ENCODE data around the gene RFESD. TPM values are rescaled to one million over a fixed set of nuclear protein-coding genes. Genes with fewer than 3 reads are reported as not detected.

The RFESD gene
- total and polyA plus RNA-seq, 10 of the 15 experiments (the other 5 are each of a cell fraction or from before 2014, with no cell fraction given), result 1.9 to 14.7 (median 4.9) TPM

DNA sequence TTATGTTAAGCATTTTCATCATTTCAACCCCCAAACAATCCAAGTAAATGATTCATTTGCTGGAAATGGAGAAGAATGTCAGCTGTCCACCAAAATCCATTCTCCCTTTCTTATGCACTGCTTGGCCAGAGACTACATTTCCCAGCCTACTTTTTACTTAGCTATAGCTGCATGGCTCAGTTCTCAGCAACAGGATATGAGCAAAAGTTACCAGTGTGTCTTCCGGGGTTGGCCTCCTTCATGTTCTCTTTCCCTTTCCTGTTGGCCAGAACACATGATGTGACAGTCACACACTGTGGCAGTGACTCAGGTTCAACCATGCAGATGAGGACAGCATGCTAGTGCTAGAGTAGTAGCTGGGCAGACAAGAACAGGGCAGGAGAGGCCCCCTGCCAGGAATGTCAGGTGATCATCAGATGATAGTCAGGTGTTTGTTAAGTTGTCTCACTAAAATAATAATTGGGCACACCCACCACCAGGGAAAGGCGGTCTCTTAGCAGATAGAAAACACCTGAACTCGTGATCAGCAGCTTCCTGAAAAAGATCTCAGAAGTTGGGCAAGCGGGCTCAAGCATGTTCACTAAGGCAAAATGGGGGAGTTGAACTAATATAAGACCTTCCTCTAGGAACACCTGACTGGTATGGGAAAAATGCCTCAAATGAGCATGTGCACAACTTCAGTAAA lies 14.4 kb upstream of the RFESD start (continued):
- TF ChIP-seq NKRF (conservative IDR thresholded peaks at IDR 0.05) (no peak), PAX8 (IDR thresholded peaks at IDR 0.05) (no peak), NRF1 (conservative IDR thresholded peaks at IDR 0.05; ENCODE audit: low read depth, low read length) (no peak), RAD51 (IDR thresholded peaks at IDR 0.05) (0 out of 2 replicates have a peak, but pooled peaks have one; percentile 12), SIX5 (IDR thresholded peaks at IDR 0.05; ENCODE audit: low read depth, low read length, severe bottlenecking) (peak; percentile 56), RAD21 (IDR thresholded peaks at IDR 0.05; ENCODE audit: insufficient read depth, low read depth, low read length) (no peak), CHD4 (IDR thresholded peaks at IDR 0.05) (no peak), HCFC1 (IDR thresholded peaks at IDR 0.05; ENCODE audit: low read length) (peak; percentile 35; the same call in 1 of the 2 replicates), YY1 (IDR thresholded peaks at IDR 0.05; ENCODE audit: low read depth, low read length) (0 out of 2 replicates have a peak, but pooled peaks have one; percentile 40), KAT2A (conservative IDR thresholded peaks at IDR 0.05; ENCODE audit: control insufficient read depth, low read depth, low read length) (no peak), IRF4 (IDR thresholded peaks at IDR 0.05; ENCODE audit: low read depth, low read length) (no peak), MXI1 (IDR thresholded peaks at IDR 0.05; ENCODE audit: low read depth, low read length) (no peak), BHLHE40 (IDR thresholded peaks at IDR 0.05; ENCODE audit: borderline replicate concordance in 1 of 2, low read depth in 2 of 2, low read length in 1 of 2) (no peak)
- TF ChIP-seq, protein P1, sequence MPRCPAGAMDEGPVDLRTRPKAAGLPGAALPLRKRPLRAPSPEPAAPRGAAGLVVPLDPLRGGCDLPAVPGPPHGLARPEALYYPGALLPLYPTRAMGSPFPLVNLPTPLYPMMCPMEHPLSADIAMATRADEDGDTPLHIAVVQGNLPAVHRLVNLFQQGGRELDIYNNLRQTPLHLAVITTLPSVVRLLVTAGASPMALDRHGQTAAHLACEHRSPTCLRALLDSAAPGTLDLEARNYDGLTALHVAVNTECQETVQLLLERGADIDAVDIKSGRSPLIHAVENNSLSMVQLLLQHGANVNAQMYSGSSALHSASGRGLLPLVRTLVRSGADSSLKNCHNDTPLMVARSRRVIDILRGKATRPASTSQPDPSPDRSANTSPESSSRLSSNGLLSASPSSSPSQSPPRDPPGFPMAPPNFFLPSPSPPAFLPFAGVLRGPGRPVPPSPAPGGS (IDR thresholded peaks at IDR 0.05; ENCODE audit: borderline replicate concordance, insufficient read depth, low read depth, low read length, poor library complexity, severe bottlenecking), result no peak
- TF ChIP-seq, protein P2, sequence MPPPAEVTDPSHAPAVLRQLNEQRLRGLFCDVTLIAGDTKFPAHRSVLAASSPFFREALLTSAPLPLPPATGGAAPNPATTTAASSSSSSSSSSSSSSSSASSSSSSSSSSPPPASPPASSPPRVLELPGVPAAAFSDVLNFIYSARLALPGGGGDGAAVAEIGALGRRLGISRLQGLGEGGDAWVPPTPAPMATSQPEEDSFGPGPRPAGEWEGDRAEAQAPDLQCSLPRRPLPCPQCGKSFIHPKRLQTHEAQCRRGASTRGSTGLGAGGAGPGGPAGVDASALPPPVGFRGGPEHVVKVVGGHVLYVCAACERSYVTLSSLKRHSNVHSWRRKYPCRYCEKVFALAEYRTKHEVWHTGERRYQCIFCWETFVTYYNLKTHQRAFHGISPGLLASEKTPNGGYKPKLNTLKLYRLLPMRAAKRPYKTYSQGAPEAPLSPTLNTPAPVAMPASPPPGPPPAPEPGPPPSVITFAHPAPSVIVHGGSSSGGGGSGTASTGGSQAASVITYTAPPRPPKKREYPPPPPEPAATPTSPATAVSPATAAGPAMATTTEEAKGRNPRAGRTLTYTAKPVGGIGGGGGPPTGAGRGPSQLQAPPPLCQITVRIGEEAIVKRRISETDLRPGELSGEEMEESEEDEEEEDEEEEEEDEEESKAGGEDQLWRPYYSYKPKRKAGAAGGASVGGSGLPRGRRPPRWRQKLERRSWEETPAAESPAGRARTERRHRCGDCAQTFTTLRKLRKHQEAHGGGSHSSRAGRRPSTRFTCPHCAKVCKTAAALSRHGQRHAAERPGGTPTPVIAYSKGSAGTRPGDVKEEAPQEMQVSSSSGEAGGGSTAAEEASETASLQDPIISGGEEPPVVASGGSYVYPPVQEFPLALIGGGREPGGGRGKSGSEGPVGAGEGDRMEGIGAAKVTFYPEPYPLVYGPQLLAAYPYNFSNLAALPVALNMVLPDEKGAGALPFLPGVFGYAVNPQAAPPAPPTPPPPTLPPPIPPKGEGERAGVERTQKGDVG (CRISPR knock-in tag; IDR thresholded peaks at IDR 0.05), result no peak
- TF ChIP-seq, protein P3, sequence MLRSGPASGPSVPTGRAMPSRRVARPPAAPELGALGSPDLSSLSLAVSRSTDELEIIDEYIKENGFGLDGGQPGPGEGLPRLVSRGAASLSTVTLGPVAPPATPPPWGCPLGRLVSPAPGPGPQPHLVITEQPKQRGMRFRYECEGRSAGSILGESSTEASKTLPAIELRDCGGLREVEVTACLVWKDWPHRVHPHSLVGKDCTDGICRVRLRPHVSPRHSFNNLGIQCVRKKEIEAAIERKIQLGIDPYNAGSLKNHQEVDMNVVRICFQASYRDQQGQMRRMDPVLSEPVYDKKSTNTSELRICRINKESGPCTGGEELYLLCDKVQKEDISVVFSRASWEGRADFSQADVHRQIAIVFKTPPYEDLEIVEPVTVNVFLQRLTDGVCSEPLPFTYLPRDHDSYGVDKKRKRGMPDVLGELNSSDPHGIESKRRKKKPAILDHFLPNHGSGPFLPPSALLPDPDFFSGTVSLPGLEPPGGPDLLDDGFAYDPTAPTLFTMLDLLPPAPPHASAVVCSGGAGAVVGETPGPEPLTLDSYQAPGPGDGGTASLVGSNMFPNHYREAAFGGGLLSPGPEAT (IDR thresholded peaks at IDR 0.05; ENCODE audit: low read depth), result no peak
- TF ChIP-seq, protein P4, sequence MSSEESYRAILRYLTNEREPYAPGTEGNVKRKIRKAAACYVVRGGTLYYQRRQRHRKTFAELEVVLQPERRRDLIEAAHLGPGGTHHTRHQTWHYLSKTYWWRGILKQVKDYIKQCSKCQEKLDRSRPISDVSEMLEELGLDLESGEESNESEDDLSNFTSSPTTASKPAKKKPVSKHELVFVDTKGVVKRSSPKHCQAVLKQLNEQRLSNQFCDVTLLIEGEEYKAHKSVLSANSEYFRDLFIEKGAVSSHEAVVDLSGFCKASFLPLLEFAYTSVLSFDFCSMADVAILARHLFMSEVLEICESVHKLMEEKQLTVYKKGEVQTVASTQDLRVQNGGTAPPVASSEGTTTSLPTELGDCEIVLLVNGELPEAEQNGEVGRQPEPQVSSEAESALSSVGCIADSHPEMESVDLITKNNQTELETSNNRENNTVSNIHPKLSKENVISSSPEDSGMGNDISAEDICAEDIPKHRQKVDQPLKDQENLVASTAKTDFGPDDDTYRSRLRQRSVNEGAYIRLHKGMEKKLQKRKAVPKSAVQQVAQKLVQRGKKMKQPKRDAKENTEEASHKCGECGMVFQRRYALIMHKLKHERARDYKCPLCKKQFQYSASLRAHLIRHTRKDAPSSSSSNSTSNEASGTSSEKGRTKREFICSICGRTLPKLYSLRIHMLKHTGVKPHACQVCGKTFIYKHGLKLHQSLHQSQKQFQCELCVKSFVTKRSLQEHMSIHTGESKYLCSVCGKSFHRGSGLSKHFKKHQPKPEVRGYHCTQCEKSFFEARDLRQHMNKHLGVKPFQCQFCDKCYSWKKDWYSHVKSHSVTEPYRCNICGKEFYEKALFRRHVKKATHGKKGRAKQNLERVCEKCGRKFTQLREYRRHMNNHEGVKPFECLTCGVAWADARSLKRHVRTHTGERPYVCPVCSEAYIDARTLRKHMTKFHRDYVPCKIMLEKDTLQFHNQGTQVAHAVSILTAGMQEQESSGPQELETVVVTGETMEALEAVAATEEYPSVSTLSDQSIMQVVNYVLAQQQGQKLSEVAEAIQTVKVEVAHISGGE (CRISPR knock-in tag; IDR thresholded peaks at IDR 0.05), result no peak

Data from GM12878 (cell line).